SH-SY5Y (cell line): Measurements from ENCODE around the gene TRPV6.

Experiments used
- GATA2 ChIP-seq: IDR thresholded peaks from 2 replicates; pipeline ENCODE4 v1.6.1; 2011; ENCODE audit warnings: mild to moderate bottlenecking, low read depth, low read length
- GATA3 ChIP-seq: IDR thresholded peaks from 2 replicates; pipeline ENCODE4 v1.6.1; 2011; ENCODE audit warnings: low read depth, mild to moderate bottlenecking, low read length, moderate library complexity

DNA sequence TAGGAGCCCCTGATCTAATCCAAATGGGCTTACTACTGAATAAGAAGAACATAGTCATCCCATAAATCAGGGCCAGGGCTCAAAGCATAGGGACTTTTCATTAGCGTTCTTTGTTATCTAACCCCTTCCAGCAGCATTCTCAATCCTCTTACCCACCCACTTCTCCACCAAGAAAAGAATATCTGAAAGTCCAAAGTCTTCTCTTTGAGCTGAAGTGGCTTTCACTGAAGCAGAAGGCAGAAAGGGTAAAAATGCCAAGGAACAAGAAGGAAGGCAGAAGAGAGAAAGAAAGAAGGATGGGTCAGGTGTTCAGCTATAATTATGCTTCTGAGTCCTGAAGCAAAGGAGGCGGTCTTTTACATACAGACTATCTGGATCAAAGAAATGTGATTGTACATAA is 37.8 kb upstream of the TRPV6 start:
- TF ChIP-seq GATA3 (no peak), GATA2 (no peak)
